ENCODE results near the gene ZFAND3. TPM values are rescaled to one million over a fixed set of nuclear protein-coding genes. Genes with fewer than 3 reads are reported as not detected.

ZFAND3 gene
- total and polyA plus RNA-seq, 2 experiments from 2014 or later, result 16.9 to 28.2 TPM

DNA sequence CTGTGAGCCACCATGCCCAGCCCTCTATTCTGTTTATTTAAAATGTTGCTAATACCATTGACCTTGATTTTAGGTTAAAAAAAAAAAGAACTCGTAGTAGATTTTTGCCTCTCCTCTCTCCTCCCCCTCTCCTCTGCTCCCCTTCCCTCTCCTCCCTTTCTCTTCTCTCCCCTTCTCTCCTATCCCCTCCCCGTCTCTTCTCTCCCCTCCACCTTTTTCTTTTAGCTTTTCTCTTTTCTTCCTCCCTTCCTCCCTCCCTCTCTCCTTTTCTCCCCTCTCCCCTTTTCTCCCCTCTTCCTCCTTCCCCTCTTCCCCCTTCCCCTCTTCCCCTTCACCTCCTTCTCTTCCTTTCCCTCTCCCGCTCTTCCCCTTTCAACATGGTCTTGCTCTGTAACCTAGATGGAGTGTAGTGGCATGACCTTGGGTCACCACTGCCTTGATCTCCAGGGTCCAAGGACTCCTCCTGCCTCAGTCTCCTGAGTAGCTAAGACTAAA, 223.8 kb downstream of the ZFAND3 start (continued):
- TF ChIP-seq, protein P1, sequence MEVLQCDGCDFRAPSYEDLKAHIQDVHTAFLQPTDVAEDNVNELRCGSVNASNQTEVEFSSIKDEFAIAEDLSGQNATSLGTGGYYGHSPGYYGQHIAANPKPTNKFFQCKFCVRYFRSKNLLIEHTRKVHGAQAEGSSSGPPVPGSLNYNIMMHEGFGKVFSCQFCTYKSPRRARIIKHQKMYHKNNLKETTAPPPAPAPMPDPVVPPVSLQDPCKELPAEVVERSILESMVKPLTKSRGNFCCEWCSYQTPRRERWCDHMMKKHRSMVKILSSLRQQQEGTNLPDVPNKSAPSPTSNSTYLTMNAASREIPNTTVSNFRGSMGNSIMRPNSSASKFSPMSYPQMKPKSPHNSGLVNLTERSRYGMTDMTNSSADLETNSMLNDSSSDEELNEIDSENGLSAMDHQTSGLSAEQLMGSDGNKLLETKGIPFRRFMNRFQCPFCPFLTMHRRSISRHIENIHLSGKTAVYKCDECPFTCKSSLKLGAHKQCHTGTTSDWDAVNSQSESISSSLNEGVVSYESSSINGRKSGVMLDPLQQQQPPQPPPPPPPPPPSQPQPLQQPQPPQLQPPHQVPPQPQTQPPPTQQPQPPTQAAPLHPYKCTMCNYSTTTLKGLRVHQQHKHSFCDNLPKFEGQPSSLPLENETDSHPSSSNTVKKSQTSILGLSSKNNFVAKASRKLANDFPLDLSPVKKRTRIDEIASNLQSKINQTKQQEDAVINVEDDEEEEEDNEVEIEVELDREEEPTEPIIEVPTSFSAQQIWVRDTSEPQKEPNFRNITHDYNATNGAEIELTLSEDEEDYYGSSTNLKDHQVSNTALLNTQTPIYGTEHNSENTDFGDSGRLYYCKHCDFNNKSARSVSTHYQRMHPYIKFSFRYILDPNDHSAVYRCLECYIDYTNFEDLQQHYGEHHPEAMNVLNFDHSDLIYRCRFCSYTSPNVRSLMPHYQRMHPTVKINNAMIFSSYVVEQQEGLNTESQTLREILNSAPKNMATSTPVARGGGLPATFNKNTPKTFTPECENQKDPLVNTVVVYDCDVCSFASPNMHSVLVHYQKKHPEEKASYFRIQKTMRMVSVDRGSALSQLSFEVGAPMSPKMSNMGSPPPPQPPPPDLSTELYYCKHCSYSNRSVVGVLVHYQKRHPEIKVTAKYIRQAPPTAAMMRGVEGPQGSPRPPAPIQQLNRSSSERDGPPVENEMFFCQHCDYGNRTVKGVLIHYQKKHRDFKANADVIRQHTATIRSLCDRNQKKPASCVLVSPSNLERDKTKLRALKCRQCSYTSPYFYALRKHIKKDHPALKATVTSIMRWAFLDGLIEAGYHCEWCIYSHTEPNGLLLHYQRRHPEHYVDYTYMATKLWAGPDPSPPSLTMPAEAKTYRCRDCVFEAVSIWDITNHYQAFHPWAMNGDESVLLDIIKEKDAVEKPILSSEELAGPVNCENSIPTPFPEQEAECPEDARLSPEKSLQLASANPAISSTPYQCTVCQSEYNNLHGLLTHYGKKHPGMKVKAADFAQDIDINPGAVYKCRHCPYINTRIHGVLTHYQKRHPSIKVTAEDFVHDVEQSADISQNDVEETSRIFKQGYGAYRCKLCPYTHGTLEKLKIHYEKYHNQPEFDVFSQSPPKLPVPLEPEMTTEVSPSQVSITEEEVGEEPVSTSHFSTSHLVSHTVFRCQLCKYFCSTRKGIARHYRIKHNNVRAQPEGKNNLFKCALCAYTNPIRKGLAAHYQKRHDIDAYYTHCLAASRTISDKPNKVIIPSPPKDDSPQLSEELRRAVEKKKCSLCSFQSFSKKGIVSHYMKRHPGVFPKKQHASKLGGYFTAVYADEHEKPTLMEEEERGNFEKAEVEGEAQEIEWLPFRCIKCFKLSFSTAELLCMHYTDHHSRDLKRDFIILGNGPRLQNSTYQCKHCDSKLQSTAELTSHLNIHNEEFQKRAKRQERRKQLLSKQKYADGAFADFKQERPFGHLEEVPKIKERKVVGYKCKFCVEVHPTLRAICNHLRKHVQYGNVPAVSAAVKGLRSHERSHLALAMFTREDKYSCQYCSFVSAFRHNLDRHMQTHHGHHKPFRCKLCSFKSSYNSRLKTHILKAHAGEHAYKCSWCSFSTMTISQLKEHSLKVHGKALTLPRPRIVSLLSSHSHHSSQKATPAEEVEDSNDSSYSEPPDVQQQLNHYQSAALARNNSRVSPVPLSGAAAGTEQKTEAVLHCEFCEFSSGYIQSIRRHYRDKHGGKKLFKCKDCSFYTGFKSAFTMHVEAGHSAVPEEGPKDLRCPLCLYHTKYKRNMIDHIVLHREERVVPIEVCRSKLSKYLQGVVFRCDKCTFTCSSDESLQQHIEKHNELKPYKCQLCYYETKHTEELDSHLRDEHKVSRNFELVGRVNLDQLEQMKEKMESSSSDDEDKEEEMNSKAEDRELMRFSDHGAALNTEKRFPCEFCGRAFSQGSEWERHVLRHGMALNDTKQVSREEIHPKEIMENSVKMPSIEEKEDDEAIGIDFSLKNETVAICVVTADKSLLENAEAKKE (CRISPR knock-in tag; IDR thresholded peaks at IDR 0.05), result no peak
- TF ChIP-seq EZH2phosphoT487 (IDR thresholded peaks at IDR 0.05; ENCODE audit: unreplicated experiment), result no peak

DNA sequence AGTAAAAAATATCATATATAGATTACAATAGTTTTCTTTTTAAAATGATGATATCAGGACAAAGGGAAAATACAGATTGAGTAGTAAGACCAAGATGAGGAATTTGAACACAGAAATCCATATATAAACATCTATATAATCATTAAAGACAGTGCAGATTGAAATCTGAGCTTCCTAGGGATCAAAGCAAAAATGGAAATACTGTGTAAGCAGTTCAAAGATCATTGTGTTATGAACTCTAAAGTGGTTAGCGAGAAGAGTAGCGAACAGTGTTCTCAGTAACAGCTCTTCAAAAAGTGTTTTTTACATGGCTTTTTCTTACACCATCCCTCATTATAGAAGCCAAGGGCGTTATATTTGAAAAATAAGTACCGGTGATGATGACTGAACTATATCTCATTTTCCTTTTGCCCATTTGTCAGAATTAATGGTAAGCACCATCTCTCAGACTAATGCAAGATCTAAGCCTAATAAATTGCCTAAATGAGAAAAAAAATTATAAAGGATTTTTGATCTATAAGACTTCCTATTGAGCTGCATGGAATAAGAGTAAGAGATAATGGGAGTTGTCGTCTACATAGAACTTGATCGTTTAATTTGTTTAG, 226.3 kb downstream of the ZFAND3 start:
- H3K27ac ChIP-seq (ENCODE audit: low read depth), result no peak overlapping the region
- Mint-ChIP-seq H3K4me1 (peaks cover 1% of the 10 kb centered on the region; the same call in 1 of the 3 replicates), H3K27me3 (ENCODE audit: insufficient read depth, low read depth, poor library complexity) (peaks cover 7% of the 10 kb centered on the region), H3K36me3 (ENCODE audit: low read depth) (peaks cover 5% of the 10 kb centered on the region), H3K9me3 (no peaks in the 10 kb centered on the region; the same call in 2 of the 3 replicates), H3K27ac (no peak overlapping the region), H3K4me3 (no peak overlapping the region)
- H3K79me2 ChIP-seq (replicated peaks; ENCODE audit: insufficient read depth), result peaks cover 8% of the 10 kb centered on the region; the same call in 1 of the 2 replicates
- no peaks in the 10 kb centered on the region for H3K36me3 ChIP-seq (ENCODE audit: insufficient read depth)
- no peaks in the 10 kb centered on the region; the same call in 1 of the 2 replicates for H4K20me1 ChIP-seq (replicated peaks; ENCODE audit: insufficient read depth)
- no peaks in the 10 kb centered on the region for H3K4me1 ChIP-seq (ENCODE audit: insufficient read depth)
- H3K4me2 ChIP-seq, result no peak overlapping the region
- no peaks in the 10 kb centered on the region for H3F3A ChIP-seq (replicated peaks; ENCODE audit: low read depth)
- ATAC-seq (no peak), DNase-seq (ENCODE audit: low spot score) (no peak)
- H3K4me3 ChIP-seq, result no peak overlapping the region
- no peaks in the 10 kb centered on the region for H3K27me3 ChIP-seq (ENCODE audit: insufficient read depth)
- H2AFZ ChIP-seq, result no peak overlapping the region
- H3K9me2 ChIP-seq (ENCODE audit: insufficient read depth), result no peaks in the 10 kb centered on the region
- TF ChIP-seq, protein P2, sequence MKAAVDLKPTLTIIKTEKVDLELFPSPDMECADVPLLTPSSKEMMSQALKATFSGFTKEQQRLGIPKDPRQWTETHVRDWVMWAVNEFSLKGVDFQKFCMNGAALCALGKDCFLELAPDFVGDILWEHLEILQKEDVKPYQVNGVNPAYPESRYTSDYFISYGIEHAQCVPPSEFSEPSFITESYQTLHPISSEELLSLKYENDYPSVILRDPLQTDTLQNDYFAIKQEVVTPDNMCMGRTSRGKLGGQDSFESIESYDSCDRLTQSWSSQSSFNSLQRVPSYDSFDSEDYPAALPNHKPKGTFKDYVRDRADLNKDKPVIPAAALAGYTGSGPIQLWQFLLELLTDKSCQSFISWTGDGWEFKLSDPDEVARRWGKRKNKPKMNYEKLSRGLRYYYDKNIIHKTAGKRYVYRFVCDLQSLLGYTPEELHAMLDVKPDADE (IDR thresholded peaks at IDR 0.05), result no peak
- TF ChIP-seq NANOG (IDR thresholded peaks at IDR 0.05; ENCODE audit: borderline replicate concordance) (no peak), EZH2phosphoT487 (IDR thresholded peaks at IDR 0.05; ENCODE audit: unreplicated experiment) (no peak), EZH2 (IDR thresholded peaks at IDR 0.05; ENCODE audit: low read depth, unreplicated experiment) (no peak), POLR2AphosphoS5 (IDR thresholded peaks at IDR 0.05; ENCODE audit: low read depth) (no peak), CREB1 (CRISPR knock-in tag; IDR thresholded peaks at IDR 0.05; ENCODE audit: low read depth) (no peak), JUNB (IDR thresholded peaks at IDR 0.05; ENCODE audit: unreplicated experiment) (no peak)
- TF ChIP-seq, protein P1 (CRISPR knock-in tag; IDR thresholded peaks at IDR 0.05), result no peak

Measured in GM23338 (cell line).